HL-60 (cell line): ENCODE data around the gene PDE3A.

Source experiments
- DNase-seq, 2 experiments: peaks; one replicate each; pipeline ENCODE4 v3.0.0-alpha.2; 2010 to 2020; ENCODE audit warnings: low read depth in 1 of 2, low spot score in 1 of 2
- H3K27ac ChIP-seq: fragments of 250-450 bp; sonication (Bioruptor Pico); replicated peaks from 2 replicates; pipeline ENCODE4 v1.5.1; 2020; ENCODE audit warnings: mild to moderate bottlenecking, moderate library complexity
- H3K27me3 ChIP-seq: fragments of 250-450 bp; sonication (Bioruptor Pico); 2 replicates; pipeline ENCODE4 v1.5.1; 2021; ENCODE audit warnings: mild to moderate bottlenecking, moderate library complexity; ENCODE audit not compliant: insufficient read depth, poor library complexity, severe bottlenecking
- H3K4me3 ChIP-seq: replicated peaks from 2 replicates; pipeline ENCODE4 v1.5.1; 2011; ENCODE audit warnings: mild to moderate bottlenecking, control low read depth, low read length; ENCODE audit not compliant: insufficient read depth
- CTCF ChIP-seq: IDR thresholded peaks from one replicate; pipeline ENCODE4 v1.5.1; 2011; ENCODE audit warnings: low read length, control low read depth, inconsistent platforms; ENCODE audit not compliant: insufficient read depth
- GABPA ChIP-seq: IDR thresholded peaks from 2 replicates; pipeline ENCODE4 v1.6.1; 2012; ENCODE audit warnings: low read depth
- POLR2AphosphoS5 ChIP-seq: IDR thresholded peaks from 2 replicates; pipeline ENCODE4 v1.6.1; 2012; ENCODE audit warnings: low read depth
- REST ChIP-seq: IDR thresholded peaks from 2 replicates; pipeline ENCODE4 v1.6.1; 2012; ENCODE audit warnings: low read depth; ENCODE audit not compliant: insufficient replicate concordance
- SPI1 ChIP-seq: IDR thresholded peaks from 2 replicates; pipeline ENCODE4 v1.6.1; 2012; ENCODE audit warnings: low read depth, mild to moderate bottlenecking, borderline replicate concordance

The PDE3A gene

GRCh38 chr12:20477255-20477654 is 108.9 kb downstream of the PDE3A start:
- no peak overlapping the region for H3K27ac ChIP-seq
- H3K27me3 ChIP-seq = no peaks in the 10 kb centered on the region
- no peak for DNase-seq
- no peak overlapping the region for H3K4me3 ChIP-seq
- TF ChIP-seq REST (no peak), POLR2AphosphoS5 (no peak), GABPA (no peak), CTCF (no peak), SPI1 (no peak)

- no peak overlapping the region for H3K27ac ChIP-seq
- DNase-seq = no peak
- no peaks in the 10 kb centered on the region for H3K27me3 ChIP-seq
- TF ChIP-seq POLR2AphosphoS5 (no peak), GABPA (no peak)
- no peak overlapping the region for H3K4me3 ChIP-seq
Observed at GRCh38 chr12:20477672-20478071, 109.3 kb downstream of the PDE3A start.

- Histone ChIP-seq H3K27me3 (no peaks in the 10 kb centered on the region), H3K4me3 (no peak overlapping the region), H3K27ac (no peak overlapping the region)
- TF ChIP-seq POLR2AphosphoS5 (no peak), GABPA (no peak), CTCF (no peak), SPI1 (no peak), REST (no peak)
- DNase-seq = no peak
Observed at GRCh38 chr12:20482491-20483054, 114.2 kb downstream of the PDE3A start.

- no peak for DNase-seq
- no peak for TF ChIP-seq GABPA
- Histone ChIP-seq H3K4me3 (no peak overlapping the region), H3K27ac (no peak overlapping the region), H3K27me3 (no peaks in the 10 kb centered on the region)
Observed at GRCh38 chr12:20483776-20484175, 115.4 kb downstream of the PDE3A start.

- no peak for DNase-seq
- no peak overlapping the region for H3K4me3 ChIP-seq
- TF ChIP-seq CTCF = no peak
Observed at GRCh38 chr12:20486233-20486632, 117.9 kb downstream of the PDE3A start.

More at GRCh38 chr12:20486233-20486632, 117.9 kb downstream of the PDE3A start:
- H3K27me3 ChIP-seq = no peaks in the 10 kb centered on the region
- no peak overlapping the region for H3K27ac ChIP-seq
